ACHN (cell line): Measurements from ENCODE around the gene ZNRF1.
"Not testable (repeated sequence)": the region's sequence is repeated elsewhere in the genome, so short reads cannot be mapped to it uniquely, and the experiment has no call there.

Source experiments
- DNase-seq: peaks from one replicate; pipeline ENCODE4 v3.0.0-alpha.2; 2015
- in situ Hi-C: cut with HindIII; loops from 2 replicates; pipeline ENCODE4 v1.10.0; 2017; ENCODE audit warnings: low sequenced_read_pairs, low pct_ligation_motif_present, low pct_unique_long_range_greater_than_20kb

The ZNRF1 gene

DNA sequence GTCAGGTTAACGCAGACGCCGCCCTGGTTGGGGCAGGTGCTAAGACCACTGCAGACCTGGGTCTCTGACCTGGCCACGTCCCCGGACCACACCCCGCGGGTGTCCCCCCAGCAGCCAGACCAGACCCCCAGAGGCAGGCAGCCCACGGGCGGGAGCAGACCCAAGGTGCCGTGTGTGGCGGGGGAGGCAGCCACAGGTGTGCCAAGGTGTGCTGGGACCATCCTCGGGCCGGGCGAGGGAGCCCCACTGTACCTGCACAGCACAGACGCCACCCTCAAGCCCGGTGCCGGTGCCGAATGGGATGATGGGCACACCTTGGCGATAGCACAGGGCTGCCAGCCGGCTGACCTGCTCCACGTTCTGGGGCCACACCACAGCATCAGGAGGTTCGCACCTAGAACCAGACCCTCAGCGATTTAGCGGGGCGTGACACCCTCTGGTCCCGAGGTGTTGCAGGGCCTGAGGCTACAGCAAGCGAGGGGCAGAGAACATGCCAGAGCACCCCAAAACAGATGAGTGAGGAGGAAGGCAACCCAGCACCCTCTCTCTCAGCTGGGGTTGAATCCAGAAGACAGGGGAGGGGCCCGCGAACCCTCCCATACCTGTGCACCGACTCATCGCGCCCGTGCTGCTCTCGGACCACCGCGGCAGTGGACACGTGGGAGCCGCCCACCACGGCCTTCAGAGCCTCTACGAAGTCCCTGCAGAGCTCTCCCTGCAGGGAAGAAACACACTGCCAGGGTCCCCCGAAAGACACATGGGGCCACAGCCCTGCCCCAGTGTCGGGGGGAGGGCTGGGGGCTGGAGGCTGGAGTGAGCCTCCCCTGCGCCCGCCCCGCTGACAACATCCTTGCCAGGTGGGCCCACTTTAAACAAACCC lies 116.4 kb downstream of the ZNRF1 start:
- no peak for DNase-seq
- in situ Hi-C loops = no loop called here

DNA sequence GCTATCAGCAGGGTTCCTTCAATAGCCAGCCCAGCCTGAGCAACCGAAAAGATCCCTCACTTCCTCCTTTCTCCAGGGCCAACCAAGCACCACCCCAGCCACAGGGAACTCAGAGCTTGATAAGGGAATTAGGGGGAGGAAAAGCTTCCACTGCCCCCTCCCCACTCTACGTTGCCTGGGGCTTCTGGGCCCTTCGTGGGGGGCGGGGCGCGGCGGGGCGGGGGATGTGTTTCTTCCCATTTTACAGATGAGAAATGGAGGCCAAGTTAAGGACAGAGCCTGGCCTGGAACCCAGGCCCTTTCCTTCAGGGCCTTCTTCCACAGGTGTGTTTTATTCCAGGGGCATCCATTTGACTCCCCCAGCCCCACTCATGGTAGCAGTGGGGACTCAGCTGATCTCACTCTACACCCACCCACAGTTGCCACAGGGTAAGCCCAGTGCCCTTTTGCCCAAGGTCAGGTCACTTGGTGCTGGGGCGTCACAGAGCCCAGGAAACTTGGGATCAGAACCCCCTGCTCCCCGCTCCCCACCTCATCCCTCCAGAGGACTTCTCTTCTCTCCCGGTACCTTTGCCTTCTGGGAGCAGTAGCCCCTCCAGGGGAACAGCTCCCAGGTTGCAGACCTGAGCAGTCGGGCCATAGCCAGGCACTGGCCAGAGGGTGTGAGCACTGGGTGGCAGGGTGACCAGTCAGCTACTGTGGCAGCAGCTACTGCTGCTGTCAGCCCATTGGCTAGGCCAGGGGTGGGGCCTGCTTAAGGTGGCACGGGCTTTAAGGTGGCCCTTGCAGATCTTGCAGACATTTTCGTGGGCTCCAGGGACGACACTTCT lies 117.5 kb downstream of the ZNRF1 start, which contains the start of gene LDHD:
TSS of gene LDHD (minus strand) at position 700 of the 830 bp plus-strand sequence. CDS start at position 640, 60 bp downstream.
- in situ Hi-C loops = no loop called here
- DNase-seq = peak; percentile 64

DNA sequence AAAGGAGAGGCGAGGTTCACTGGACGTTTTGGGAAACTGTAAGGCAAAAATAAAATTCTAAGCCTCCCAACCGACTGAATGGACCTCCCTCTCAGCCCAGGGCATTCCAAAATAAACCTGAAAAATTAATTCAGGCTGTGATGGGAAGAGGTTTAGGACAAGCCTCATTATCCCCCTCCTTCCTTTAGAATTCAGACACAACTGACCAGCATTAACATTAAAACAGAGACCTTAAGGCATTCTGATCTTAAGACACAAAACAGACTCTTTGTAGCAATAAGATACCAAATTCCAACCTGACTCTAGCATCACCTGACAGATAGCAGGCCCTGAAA lies 118.1 kb downstream of the ZNRF1 start:
- in situ Hi-C loops = no loop called here
- DNase-seq = no peak

DNA sequence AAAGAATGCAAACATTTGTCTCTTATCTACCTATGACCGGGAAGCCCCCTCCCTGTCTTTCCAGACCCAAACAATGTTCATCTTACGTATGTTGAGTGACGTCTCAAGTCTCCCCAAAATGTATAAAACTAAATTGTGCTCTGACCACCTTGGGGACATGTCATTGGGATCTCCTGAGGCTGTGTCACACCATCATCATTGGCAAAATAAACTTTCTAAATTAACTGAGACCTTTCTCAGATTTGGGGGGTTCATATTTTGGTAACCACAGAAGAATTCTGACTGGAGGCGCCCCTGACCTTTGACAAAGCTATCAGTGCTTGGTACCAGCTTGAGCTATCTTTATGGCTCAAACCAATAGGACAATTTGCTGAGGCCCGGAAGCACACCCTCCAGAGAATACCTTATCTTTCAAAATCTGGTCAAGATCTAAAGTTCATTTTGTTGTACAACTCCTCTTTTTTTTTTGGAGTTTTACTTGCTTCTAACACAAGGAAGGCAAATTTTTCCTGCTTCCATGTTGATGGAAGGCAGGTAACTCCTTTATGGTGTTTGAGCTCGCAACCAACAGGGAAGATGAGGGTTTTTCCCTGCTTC lies 120.2 kb downstream of the ZNRF1 start:
- in situ Hi-C loops = no loop called here
- no peak for DNase-seq

DNA sequence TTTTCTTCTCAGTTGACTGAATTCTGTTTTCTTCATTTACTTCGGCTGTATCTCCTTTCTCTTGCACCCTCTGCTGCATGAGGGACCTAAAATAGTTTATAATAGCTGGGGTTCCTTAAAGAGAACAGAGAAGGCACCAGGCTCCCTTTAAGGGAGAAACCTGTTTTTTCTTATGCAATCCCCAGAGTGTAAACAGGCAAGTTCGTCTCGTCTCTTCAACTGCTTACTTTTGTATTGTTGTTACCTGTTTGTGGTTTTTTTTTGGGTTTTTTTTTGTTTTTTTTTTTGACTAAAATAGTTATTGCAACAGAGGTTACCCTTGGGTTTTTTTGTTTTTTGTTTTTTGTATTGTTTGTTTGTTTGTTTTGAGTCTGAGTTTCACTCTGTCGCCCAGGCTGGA lies 121.4 kb downstream of the ZNRF1 start:
- DNase-seq = no peak
- in situ Hi-C loops = no loop called here

DNA sequence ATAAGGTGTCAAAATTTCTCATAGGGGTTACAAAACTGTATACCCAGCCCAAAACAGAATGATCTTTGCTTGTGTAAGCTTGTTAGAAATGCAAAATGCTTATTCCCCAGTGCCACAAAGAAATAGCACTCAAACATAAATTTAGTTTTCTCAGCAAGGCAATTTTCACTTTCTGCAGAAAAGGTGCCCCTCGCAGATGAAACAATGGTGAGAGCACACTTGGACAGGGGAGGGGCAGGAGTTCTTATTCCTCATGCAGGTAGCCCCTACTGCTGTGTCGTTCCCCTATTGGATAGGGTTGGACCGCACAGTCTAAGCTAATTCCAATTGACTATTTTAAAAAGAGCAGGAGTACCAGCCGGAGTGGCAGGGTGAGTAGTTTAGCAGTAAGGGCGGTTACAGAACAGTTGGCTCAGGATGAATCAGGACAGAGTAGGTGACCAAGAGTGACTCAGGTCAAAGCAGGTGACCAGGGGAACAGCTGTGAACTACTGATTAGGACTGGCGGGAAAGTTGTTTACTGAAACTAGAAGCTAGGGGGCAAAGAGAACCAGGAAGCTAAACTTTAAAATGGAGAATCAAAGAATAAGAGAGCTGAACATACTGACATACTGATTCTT lies 123.2 kb downstream of the ZNRF1 start:
- in situ Hi-C loops = no loop called here
- DNase-seq = no peak

DNA sequence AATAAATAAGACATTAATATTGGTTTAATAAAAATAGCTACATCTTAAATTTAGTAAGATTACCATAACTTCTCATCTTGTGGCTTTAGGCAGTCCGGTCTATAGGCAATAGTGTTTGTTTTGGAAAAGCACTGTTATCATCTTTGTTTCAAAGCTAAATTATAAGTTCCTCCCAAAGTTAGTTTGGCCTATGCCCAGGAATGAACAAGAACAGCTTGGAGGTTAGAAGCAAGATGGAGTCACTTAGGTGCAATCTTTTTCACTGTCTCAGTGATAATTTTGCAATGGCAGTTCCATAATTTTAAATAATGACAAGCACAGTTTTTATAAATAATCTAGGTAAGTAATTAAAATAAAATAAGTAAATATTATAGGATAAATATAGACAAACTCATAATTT lies 123.8 kb downstream of the ZNRF1 start:
- no peak for DNase-seq
- in situ Hi-C loops = no loop called here

DNA sequence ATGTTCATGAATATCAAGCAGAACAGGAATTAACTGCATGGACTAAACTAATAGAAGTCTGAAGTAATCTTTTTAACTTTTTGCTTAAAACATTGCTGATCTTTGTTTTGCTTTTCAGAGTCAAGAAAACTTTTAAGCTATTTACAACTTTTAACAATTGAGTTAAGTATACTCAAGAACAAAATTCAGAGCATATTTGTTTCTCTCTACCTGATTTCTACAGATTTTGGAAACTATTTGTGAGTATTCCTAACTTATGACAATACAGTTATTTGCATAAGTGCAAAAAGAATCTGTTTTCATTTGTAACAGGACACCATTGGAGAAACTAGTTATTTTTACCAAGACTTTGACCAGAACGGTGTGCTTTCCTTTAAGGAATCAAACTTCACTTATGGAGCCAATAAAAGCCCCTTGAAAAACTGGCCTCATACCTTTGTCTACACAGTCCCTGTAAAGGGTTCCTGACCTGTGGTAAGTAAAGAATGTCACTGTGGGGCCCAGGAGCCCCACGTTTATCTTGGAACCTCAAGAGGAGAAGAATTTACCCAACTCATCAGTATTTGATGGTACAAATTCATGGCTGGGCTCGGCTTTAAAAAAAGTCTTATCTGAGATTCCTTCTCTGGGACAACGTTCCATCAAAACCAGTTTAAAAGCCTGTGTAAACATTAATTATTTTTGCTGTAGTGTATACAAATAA lies 129.0 kb downstream of the ZNRF1 start:
- DNase-seq = no peak
- in situ Hi-C loops = no loop called here

DNA sequence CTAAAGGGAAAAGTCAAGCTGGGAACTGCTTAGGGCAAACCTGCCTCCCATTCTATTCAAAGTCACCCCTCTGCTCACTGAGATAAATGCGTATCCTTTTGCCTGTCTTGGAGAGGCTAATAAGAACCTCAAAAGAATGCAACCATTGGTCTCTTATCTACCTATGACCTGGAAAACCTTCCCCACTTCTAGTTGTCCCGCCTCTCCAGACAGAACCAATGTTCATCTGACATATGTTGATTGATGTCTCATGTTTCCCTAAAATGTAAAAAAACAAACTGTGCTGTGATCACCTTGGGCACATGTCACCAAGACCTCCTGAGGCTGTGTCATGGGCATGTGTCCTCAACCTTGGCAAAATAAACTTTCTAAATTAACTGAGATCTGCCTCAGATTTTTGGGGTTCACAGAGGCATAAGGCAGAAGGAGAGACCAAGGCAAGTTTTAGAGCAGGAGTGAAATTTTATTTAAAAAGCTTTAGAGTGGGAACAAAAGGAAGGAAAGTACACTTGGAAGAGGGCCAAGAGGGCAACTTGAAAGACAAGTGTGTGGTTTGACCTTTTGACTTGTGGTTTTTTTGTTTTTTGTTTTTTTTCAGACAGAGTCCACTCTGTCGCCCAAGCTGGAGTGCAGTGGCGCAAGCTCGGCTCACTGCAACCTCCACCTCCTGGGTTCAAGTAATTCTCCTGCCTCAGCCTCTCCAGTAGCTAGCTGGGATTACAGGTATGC lies 130.8 kb downstream of the ZNRF1 start:
- in situ Hi-C loops, DNase-seq: not testable (repeated sequence)

DNA sequence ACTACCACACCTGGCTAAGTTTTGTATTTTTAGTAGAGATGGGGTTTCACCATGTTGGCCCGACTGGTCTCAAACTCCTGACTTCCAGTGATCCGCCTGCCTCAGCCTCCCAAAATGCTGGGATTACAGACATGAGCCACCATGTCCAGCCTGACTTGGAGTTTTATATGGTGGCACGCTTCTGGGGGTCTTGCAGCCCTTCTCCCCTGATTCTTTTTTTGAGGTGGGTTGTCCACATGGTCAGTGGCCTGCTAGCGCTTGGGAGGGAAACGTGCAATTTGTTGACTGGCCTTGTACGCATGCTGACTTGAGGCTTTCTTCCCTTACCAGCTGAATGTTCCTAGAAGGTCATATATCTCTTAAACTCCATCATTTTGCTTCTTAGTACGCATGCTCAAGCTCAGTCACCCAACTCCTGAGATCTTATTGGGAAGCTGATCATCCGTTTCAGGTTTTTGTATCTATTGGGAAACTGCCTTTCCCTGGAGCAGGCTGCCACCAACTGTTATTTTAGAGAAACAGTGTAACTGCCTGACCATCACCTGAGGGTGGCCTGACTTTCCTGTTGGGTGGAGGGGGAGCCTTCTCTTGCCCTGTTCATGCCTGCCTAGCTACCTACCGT lies 131.4 kb downstream of the ZNRF1 start:
- in situ Hi-C loops = no loop called here
- DNase-seq = no peak

DNA sequence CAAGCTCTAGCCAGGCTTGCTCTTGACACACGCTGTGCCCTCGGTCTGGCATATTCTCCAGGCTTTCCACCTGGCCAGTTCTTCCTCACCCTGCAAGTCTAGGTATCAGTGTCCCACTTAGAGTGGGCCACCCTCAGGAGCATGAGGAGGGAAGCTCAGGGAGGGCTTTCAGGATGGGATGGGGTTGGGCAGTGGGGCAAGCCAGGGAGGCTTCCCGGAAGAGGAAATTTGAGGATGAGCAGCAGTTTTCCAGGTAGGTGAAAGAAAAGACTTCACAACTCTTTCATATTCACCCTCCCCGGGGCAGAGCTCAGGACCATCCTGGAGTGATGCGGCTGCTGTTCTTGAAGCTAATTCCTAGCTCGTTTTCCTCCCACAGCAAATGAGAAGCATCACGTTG lies 132.3 kb downstream of the ZNRF1 start:
- no peak for DNase-seq
- in situ Hi-C loops = no loop called here

DNA sequence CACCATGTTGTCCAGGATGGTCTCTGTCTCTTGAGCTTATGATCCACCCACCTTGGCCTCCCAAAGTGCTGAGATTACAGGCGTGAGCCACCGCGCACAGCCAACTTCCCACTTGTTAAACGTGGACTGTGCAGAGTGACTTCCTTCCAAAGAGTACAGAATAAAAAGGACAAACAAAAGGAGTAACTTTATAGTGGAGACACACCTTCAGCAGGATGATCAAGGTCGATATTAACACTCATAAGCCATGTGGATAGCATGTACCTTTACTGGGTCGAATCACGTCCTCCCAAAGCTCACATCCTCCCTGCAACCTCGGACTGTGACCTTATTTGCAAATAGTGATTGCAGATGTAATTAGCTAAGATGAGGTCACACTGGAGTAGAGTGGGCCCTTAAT lies 139.4 kb downstream of the ZNRF1 start:
- in situ Hi-C loops = no loop called here
- DNase-seq = no peak

DNA sequence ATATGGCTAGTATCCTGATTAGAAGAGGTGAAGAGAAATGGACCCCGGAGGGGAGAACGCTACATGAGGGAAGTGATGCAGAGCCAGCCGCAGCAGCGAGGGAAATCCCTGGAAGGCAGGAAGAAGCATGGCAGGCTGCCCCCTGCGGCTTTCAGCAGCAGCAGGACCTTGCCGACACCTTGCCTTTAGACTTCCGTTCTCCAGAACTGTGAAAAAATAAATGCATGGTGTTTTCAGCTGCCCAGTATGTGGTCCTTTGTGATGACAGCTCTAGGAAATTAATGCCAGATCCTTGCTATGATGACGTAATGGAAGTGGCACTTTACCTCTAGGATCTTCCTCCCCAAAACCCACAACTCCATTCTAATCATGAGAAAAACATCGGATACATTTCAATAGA lies 139.8 kb downstream of the ZNRF1 start:
- no peak for DNase-seq

DNA sequence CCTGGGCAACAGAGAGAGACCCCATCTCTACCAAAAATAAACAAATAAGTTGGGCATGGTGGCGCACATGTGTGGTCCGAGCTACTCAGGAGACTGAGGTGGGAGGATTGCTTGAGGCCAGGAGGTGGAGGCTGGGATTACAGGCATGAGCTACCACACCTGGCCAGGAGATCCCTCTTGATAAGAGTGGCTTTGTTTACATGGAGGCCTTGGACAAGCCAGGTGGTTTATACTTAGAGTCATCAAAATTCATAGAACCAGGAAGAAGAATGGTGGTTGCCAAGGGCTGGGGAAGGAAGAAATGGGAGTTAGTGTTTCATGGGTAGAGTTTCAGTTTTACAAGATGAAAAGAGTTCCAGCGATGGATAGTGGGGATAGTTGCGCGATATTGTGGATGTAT lies 140.7 kb downstream of the ZNRF1 start:
- in situ Hi-C loops = no loop called here
- no peak for DNase-seq

More for the DNA sequence above, 139.8 kb downstream of the ZNRF1 start:
- in situ Hi-C loops = no loop called here

DNA sequence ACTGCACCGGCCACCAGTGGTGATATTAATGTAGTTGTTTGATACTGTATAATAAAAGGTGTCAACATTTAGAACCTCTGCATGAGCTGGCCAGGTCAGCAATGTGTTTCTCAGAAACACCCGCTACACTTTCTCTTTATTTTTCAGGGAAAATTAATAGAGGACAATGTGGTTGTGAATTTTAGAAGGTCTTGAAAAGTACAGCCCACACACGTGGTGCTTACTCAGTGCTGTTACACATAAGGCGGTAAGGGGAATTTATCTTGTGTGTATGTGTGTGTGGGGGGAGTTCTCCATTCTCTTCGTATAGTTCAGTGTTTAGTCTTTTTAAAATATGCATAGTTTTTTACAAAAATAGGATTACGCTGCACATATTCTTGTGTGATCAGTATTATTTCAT lies 145.1 kb downstream of the ZNRF1 start:
- DNase-seq = no peak
- in situ Hi-C loops = no loop called here

DNA sequence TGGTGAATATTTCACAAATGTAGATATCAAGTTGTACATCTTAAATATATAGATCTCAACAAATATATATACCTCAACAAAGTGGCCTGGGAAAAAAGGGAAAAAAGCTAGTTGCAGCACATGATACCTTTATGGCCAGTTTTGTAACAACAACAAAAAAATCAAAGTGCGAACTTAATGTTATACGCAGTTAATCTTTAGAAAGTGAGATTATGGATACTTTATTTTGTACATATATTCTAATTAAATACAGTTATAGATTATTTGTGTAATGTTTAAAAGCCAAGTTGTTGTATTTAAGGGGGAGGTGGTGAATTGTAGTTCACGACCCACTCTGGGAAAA lies 149.1 kb downstream of the ZNRF1 start:
- no peak for DNase-seq
- in situ Hi-C loops = no loop called here

DNA sequence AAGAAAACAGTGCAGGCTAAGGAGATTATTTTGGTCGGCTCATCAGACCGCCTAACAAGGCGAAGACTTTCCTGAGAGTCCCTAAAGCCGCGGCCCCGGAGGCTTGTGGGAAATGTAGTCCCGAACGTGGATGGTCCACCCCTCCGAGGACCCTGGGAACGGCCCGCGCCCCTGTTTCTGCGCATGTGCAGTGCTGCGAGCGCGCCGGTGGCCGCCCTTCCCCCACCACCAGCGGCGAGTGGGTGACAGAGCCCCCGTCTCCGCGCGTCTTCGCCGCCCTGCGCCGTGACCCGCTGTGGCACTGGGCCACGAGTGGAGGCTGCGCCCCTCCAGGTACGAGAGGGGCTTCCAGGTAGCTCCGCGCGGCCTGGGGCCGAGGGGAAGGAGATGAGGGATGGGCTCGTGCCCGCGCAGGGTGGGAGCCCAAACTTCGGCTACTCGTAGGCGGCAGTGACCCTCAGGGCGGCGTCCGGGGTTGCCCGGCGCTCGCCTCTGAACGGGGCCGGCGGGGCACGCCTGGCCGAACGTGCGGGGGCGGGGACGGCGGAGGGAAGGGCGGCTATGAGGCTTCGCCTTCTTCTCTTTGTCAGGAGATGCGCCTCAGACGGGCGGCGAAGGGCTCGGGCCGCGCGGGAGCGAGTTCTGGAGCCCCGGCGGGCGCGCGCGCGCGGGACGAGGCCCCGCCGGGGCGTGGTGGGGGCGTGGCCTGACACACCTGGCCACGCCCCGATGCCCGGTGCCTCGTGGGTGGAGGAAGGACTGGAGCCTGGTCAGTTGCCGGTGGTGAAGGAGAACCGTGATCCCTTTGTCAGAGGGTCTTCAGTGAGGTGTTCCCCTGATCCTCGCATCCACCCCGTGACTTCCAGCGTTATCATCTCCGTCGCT lies 149.7 kb downstream of the ZNRF1 start, which contains the start of gene ZFP1:
TSS of gene ZFP1 (plus strand) at position 214 of the 885 bp plus-strand sequence. CDS start 4,428 bp downstream, outside the sequence.
- DNase-seq = peak; percentile 94
- in situ Hi-C loops = no loop called here
